Activated naive CD8-positive, alpha-beta T cell treated with anti-CD3 and anti-CD28 coated beads, Interleukin-2, amount 10 ng/mL, durations not matched to agents 7 days and 5 days (primary cell): ENCODE results near the gene ZCCHC7. TPM values are rescaled to one million over a fixed set of nuclear protein-coding genes. Genes with fewer than 3 reads are reported as not detected.
"Not testable (repeated sequence)": the region's sequence is repeated elsewhere in the genome, so short reads cannot be mapped to it uniquely, and the experiment has no call there.

Source experiments
- ATAC-seq: fragments of 150-1000 bp; cut with Tn5 transposase; one replicate; pipeline ENCODE4 v1.10.0; 2021; ENCODE audit warnings: low read depth, moderate library complexity
- POLR2A ChIA-PET: fragments of 350-600 bp; sonication (Branson Sonifier 250); formaldehyde crosslinking; loops from one replicate; lab custom pipeline; 2021; ENCODE audit warnings: antibody characterized with exemption; lab: Charles Lee
- DNase-seq: peaks from one replicate; pipeline ENCODE4 v3.0.0; 2021
- H3K27ac Mint-ChIP-seq: one replicate; pipeline ENCODE4 v1.8.0; 2022; ENCODE audit warnings: mild to moderate bottlenecking, mixed read lengths
- H3K27me3 Mint-ChIP-seq: one replicate; pipeline ENCODE4 v1.8.0; 2022; ENCODE audit warnings: mild to moderate bottlenecking, moderate library complexity, mixed read lengths
- H3K36me3 Mint-ChIP-seq: one replicate; pipeline ENCODE4 v1.8.0; 2021; ENCODE audit warnings: mild to moderate bottlenecking, mixed read lengths
- H3K4me1 Mint-ChIP-seq: one replicate; pipeline ENCODE4 v1.8.0; 2021; ENCODE audit warnings: mixed read lengths
- H3K4me3 Mint-ChIP-seq: one replicate; pipeline ENCODE4 v1.8.0; 2022; ENCODE audit warnings: mild to moderate bottlenecking, moderate library complexity, mixed read lengths
- H3K9me3 Mint-ChIP-seq: one replicate; pipeline ENCODE4 v1.8.0; 2021; ENCODE audit warnings: mixed read lengths
- total RNA-seq, 2 experiments: library from RNA; stranded (reverse); gene quantifications; one replicate each; pipeline ENCODE4 v1.2.3, GENCODE V29; 2021

The ZCCHC7 gene
- total RNA-seq, 2 experiments from 2014 or later = 32.8 to 33.5 TPM

GRCh38 chr9:37163299-37163698 lies 42.9 kb downstream of the ZCCHC7 start:
- POLR2A ChIA-PET = interaction anchor here (1.0 kb wide), 1 partner anchor 16 kb away, joined by 3 read pairs; no protein-coding TSS in a partner anchor
- H3K4me3 Mint-ChIP-seq = no peak overlapping the region
- H3K27ac Mint-ChIP-seq = no peak overlapping the region
- ATAC-seq = no peak
- no peak for DNase-seq
- peaks cover 1% of the 10 kb centered on the region for H3K9me3 Mint-ChIP-seq
- no peaks in the 10 kb centered on the region for H3K27me3 Mint-ChIP-seq
- H3K4me1 Mint-ChIP-seq = no peaks in the 10 kb centered on the region
- H3K36me3 Mint-ChIP-seq = peaks cover 44% of the 10 kb centered on the region

- H3K27me3 Mint-ChIP-seq, H3K27ac Mint-ChIP-seq, H3K4me1 Mint-ChIP-seq, DNase-seq, H3K9me3 Mint-ChIP-seq, H3K4me3 Mint-ChIP-seq, ATAC-seq: not testable (repeated sequence)
- peaks cover 50% of the 10 kb centered on the region for H3K36me3 Mint-ChIP-seq
- POLR2A ChIA-PET = interaction anchor here (1.0 kb wide), 1 partner anchor 18 kb away, joined by 3 read pairs; no protein-coding TSS in a partner anchor
These were observed 44.0 kb downstream of the ZCCHC7 start for GRCh38 chr9:37164335-37164734.

- POLR2A ChIA-PET = no interaction called here
- H3K4me1 Mint-ChIP-seq = peaks cover 3% of the 10 kb centered on the region
- H3K4me3 Mint-ChIP-seq = no peak overlapping the region
- ATAC-seq = no peak
- H3K27ac Mint-ChIP-seq = no peak overlapping the region
- no peak for DNase-seq
- H3K9me3 Mint-ChIP-seq = peaks cover 1% of the 10 kb centered on the region
- no peaks in the 10 kb centered on the region for H3K27me3 Mint-ChIP-seq
- H3K36me3 Mint-ChIP-seq = peaks cover 46% of the 10 kb centered on the region
These were observed 45.3 kb downstream of the ZCCHC7 start for GRCh38 chr9:37165644-37166043.

- H3K36me3 Mint-ChIP-seq = peaks cover 48% of the 10 kb centered on the region
- no peak overlapping the region for H3K27ac Mint-ChIP-seq
- H3K27me3 Mint-ChIP-seq = no peaks in the 10 kb centered on the region
- H3K4me3 Mint-ChIP-seq = no peak overlapping the region
- POLR2A ChIA-PET = no interaction called here
- DNase-seq = no peak
- no peaks in the 10 kb centered on the region for H3K9me3 Mint-ChIP-seq
- peaks cover 3% of the 10 kb centered on the region for H3K4me1 Mint-ChIP-seq
- ATAC-seq = no peak
These were observed 47.2 kb downstream of the ZCCHC7 start for GRCh38 chr9:37167456-37168047.

GRCh38 chr9:37172557-37172956 lies 52.2 kb downstream of the ZCCHC7 start:
- POLR2A ChIA-PET = no interaction called here
- Mint-ChIP-seq H3K27ac (no peak overlapping the region), H3K36me3 (peaks cover 40% of the 10 kb centered on the region), H3K27me3 (no peaks in the 10 kb centered on the region), H3K4me1 (peaks cover 5% of the 10 kb centered on the region), H3K9me3 (peaks cover 1% of the 10 kb centered on the region), H3K4me3 (no peak overlapping the region)
- ATAC-seq = no peak
- no peak for DNase-seq

- Mint-ChIP-seq H3K9me3 (peaks cover 1% of the 10 kb centered on the region), H3K36me3 (peaks cover 28% of the 10 kb centered on the region), H3K4me3 (no peak overlapping the region), H3K4me1 (peaks cover 8% of the 10 kb centered on the region), H3K27ac (no peak overlapping the region), H3K27me3 (no peaks in the 10 kb centered on the region)
- POLR2A ChIA-PET = interaction anchor here (0.6 kb wide), 1 partner anchor 23 kb away, joined by 3 read pairs; no protein-coding TSS in a partner anchor
- ATAC-seq (no peak), DNase-seq (no peak)
These were observed 53.9 kb downstream of the ZCCHC7 start for GRCh38 chr9:37174247-37174646.

- peaks cover 7% of the 10 kb centered on the region for H3K4me1 Mint-ChIP-seq
- no peaks in the 10 kb centered on the region for H3K27me3 Mint-ChIP-seq
- H3K27ac Mint-ChIP-seq = no peak overlapping the region
- POLR2A ChIA-PET = interaction anchor here (0.5 to 0.6 kb wide), 2 partner anchors 109 to 145 kb away, joined by 3 to 7 read pairs; partner anchors contain the start of gene PAX5
- no peak overlapping the region for H3K4me3 Mint-ChIP-seq
- DNase-seq (no peak), ATAC-seq (no peak)
- peaks cover 6% of the 10 kb centered on the region for H3K9me3 Mint-ChIP-seq
- H3K36me3 Mint-ChIP-seq = peaks cover 23% of the 10 kb centered on the region
These were observed 58.4 kb downstream of the ZCCHC7 start for GRCh38 chr9:37178742-37179141.

- Mint-ChIP-seq H3K4me1 (peaks cover 9% of the 10 kb centered on the region), H3K36me3 (peaks cover 29% of the 10 kb centered on the region)
These were observed 59.2 kb downstream of the ZCCHC7 start for GRCh38 chr9:37179576-37179975.

GRCh38 chr9:37180138-37180537 lies 59.8 kb downstream of the ZCCHC7 start:
- Mint-ChIP-seq H3K4me1 (peaks cover 11% of the 10 kb centered on the region), H3K36me3 (peaks cover 34% of the 10 kb centered on the region), H3K9me3 (peaks cover 8% of the 10 kb centered on the region), H3K4me3 (no peak overlapping the region), H3K27me3 (no peaks in the 10 kb centered on the region), H3K27ac (no peak overlapping the region)
- POLR2A ChIA-PET = no interaction called here
- ATAC-seq (no peak), DNase-seq (no peak)

More at GRCh38 chr9:37179576-37179975, 59.2 kb downstream of the ZCCHC7 start:
- POLR2A ChIA-PET = interaction anchor here (0.5 kb wide), 1 partner anchor 110 kb away, joined by 3 read pairs; no protein-coding TSS in a partner anchor
- H3K4me3 Mint-ChIP-seq = no peak overlapping the region
- H3K27ac Mint-ChIP-seq = no peak overlapping the region
- no peak for ATAC-seq
- DNase-seq = no peak
- peaks cover 8% of the 10 kb centered on the region for H3K9me3 Mint-ChIP-seq
- no peaks in the 10 kb centered on the region for H3K27me3 Mint-ChIP-seq

GRCh38 chr9:37182718-37183117 lies 62.3 kb downstream of the ZCCHC7 start:
- Mint-ChIP-seq H3K4me3 (no peak overlapping the region), H3K36me3 (peaks cover 35% of the 10 kb centered on the region), H3K9me3 (peaks cover 8% of the 10 kb centered on the region), H3K27ac (no peak overlapping the region), H3K4me1 (peaks cover 13% of the 10 kb centered on the region), H3K27me3 (no peaks in the 10 kb centered on the region)
- ATAC-seq (no peak), DNase-seq (no peak)
- POLR2A ChIA-PET = no interaction called here

GRCh38 chr9:37184905-37185867 lies 64.8 kb downstream of the ZCCHC7 start:
- H3K4me3 Mint-ChIP-seq = no peak overlapping the region
- no peak overlapping the region for H3K27ac Mint-ChIP-seq
- DNase-seq = no peak
- POLR2A ChIA-PET = interaction anchor here (0.7 kb wide), 2 partner anchors 16 to 27 kb away, joined by 3 to 6 read pairs; no protein-coding TSS in a partner anchor
- no peaks in the 10 kb centered on the region for H3K27me3 Mint-ChIP-seq
- H3K36me3 Mint-ChIP-seq = peaks cover 45% of the 10 kb centered on the region
- ATAC-seq = no peak
- peaks cover 19% of the 10 kb centered on the region for H3K4me1 Mint-ChIP-seq
- H3K9me3 Mint-ChIP-seq = peaks cover 11% of the 10 kb centered on the region

- Mint-ChIP-seq H3K4me3 (peak overlapping the region; percentile 79), H3K9me3 (peaks cover 4% of the 10 kb centered on the region), H3K27ac (peak overlapping the region; percentile 90), H3K4me1 (peaks cover 18% of the 10 kb centered on the region), H3K36me3 (peaks cover 45% of the 10 kb centered on the region), H3K27me3 (no peaks in the 10 kb centered on the region)
- ATAC-seq = peak; percentile 17
- no peak for DNase-seq
- POLR2A ChIA-PET = interaction anchor here (1.3 kb wide), 1 partner anchor 67 kb away, joined by 4 read pairs; the partner anchor contains the start of gene ZCCHC7
These were observed 66.9 kb downstream of the ZCCHC7 start for GRCh38 chr9:37187292-37187691.
